GM23248 (cell line): ENCODE measurements around the gene PPFIA1.

Experiments used
- EZH2 ChIP-seq: fragments of 200-600 bp; sonication (generic); IDR thresholded peaks from 2 replicates; pipeline ENCODE4 v1.6.1; 2018; ENCODE audit warnings: antibody characterized with exemption, mild to moderate bottlenecking; ENCODE audit not compliant: insufficient read depth, poor library complexity, severe bottlenecking
- EZH2phosphoT487 ChIP-seq: fragments of 200-600 bp; sonication (generic); IDR thresholded peaks from 2 replicates; pipeline ENCODE4 v1.6.1; 2018; ENCODE audit warnings: antibody characterized with exemption, moderate library complexity, mild to moderate bottlenecking, low read depth; ENCODE audit not compliant: insufficient read depth

DNA sequence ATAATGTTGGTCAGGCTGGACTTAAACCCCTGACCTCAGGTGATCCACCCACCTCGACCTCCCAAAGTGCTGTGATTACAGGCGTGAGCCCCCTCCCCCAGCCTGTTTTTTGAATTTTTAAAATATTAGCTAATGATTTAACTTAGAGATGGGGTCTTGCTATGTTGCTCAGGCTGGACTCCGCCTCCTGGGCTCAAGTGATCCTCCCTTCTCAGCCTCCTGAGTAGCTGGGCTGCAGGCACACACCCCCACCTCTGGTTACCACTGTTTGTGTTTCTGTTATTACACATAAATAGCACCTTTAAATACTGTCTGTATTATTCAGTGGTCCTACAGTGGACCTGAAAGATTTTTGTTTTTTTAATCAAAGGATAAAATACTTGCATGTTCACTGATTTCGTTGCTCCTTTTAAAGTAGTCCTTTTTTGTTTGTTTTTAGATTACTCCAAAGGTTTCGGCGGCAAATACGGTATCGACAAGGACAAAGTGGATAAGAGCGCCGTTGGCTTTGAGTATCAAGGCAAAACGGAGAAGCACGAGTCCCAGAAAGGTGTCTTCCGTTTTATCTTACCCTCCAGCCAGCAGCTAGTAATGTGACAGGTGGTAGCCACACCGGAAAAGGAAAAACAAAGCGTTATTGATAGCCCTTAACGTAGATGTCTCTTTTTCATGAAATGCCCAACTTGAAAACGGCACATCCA is 149.0 kb downstream of the PPFIA1 start:
- TF ChIP-seq EZH2 (no peak), EZH2phosphoT487 (no peak)
